Inflammatory macrophage treated with lipopolysaccharide for 4 hours (primary cell): ENCODE measurements around the gene RBM4.
A peak's percentile ranks its signal among the peaks of the same experiment; 100 is the strongest.
"Not testable (repeated sequence)": the region's sequence is repeated elsewhere in the genome, so short reads cannot be mapped to it uniquely, and the experiment has no call there.

Source experiments
- DNase-seq: peaks from one replicate; pipeline ENCODE4 v3.0.0-alpha.2; 2020

The RBM4 gene

GRCh38 chr11:66617155-66617834, 21.2 kb upstream of the RBM4 start:
- DNase-seq, result peak; percentile 91

- peak; percentile 71 for DNase-seq
Observed at GRCh38 chr11:66619080-66619554, 19.4 kb upstream of the RBM4 start.

GRCh38 chr11:66624450-66624849, 14.1 kb upstream of the RBM4 start:
- no peak for DNase-seq

GRCh38 chr11:66625041-66625751, 13.3 kb upstream of the RBM4 start:
- DNase-seq, result no peak

GRCh38 chr11:66625752-66626149, 12.8 kb upstream of the RBM4 start:
- no peak for DNase-seq

- no peak for DNase-seq
Observed at GRCh38 chr11:66626382-66626781, 12.1 kb upstream of the RBM4 start.

- DNase-seq, result no peak
Observed at GRCh38 chr11:66626926-66627325, 11.6 kb upstream of the RBM4 start.

GRCh38 chr11:66628061-66628603, 10.4 kb upstream of the RBM4 start:
- no peak for DNase-seq

DNA sequence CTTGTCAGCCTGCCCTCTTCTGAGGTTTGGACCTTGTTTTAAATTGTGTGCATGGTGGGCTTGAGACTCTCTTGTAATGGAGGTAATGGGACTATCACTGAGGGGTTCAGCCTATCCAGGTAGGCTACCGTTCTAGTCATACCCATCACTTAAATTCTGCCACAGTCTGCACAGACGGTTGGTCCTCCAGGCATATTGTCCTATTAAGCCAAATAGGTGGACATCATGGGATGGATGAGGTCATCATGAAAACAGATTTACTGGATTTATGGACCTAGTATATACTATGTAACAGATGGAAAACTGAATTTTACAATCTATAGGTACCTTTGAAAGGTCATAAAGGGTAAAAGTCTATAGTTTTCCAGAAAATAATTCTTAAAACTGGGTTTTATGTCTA, 9.1 kb upstream of the RBM4 start:
- DNase-seq, result no peak

DNA sequence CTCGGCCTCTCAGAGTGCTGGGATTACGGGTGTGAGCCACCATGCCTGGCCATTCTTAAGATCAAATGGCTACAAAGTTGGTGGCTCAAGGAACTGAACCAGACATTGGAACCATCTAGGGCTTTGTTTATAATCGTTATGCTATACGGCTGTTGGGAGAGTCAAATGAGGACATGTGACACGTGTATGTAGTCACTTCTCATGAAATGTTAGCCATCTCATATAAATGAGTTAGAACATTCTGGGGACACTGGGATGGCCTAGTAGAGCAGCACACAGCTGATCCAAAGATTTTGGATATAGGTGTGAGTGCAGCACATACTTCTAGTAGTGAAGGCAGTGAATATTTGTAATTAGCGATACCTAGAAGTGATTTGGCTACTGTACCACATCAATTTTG, 6.6 kb upstream of the RBM4 start:
- DNase-seq, result no peak

- no peak for DNase-seq
Observed at GRCh38 chr11:66632952-66633351, 5.6 kb upstream of the RBM4 start.

DNA sequence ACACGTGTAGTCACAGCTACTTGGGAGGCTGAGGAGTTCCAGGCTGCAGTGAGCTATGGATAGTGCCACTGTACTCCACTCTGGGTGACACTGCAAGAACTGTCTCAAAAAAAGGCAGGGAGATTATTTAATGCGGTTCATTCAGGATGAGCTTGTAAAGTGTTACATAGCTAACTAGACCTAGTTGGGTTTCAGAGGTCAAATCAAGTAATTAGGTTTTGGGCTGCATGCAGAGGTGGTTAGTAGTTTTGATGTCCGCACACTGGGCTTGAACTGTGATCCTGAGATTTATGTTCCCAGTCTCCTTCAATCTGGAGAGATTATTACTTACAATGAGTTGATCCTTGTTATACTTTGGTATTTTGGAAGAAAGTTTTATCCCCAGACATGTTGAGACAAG, 2.1 kb upstream of the RBM4 start:
- no peak for DNase-seq

DNA sequence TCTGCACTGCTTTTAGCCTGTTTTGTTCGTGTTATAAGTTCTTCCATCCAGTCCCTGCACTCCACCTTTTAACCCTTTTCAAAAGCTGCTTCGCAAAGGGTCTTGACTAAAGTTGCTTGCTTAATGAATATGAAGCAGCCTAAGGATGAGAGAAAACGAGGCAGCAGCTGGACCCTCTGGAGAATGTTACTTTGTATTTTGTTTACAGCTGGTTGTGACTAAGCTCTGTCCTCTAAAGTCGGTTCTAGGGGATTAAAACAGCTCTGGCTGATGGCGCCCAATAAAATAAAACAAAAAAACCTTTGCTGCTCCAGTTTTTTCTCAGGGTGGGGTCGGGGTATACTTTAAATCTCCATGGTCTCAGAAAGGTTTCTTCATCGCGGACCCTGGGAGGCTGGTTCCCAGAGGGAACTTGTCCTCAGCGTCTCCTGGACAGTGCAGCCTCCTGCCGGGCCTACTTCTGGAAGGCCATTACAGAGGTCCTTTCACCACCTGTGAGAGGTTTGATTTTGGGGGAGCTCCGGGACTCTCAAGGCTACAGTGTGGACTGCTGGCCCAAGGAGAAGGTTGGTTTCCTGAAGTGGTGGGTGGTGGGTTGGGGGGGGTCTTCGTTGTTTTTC, 836 bp upstream of the RBM4 start:
- no peak for DNase-seq

DNA sequence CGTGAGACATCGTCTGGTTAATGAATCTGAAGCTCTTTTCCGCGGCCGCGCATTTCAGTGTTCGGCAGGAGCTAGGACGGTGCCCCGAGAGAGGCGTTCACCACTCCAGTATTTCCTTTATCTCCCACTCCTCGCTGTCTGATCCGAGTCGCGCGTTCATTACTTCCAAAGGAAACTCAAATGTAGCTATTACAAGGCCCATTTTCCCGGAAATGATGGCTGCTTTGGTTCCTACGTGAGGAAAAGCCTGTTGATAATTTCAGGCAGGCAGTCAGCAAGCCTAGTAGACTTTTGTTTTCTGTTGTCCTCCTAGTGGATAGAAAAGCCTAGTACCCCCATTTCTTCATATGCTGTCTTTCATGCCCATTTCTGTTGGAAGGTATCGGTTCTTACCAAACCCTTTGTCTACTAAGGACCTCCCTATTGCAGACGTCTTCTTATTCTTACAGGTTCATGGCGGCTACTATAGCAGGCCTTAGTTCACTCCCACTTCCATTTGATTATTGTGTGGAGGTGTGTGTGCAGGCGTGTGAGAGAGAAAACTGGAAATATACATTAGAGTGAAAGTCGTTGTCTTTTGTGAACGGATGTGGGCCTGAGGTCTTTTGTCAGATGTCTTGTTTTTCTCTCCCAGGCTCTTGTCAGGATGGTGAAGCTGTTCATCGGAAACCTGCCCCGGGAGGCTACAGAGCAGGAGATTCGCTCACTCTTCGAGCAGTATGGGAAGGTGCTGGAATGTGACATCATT, 737 bp downstream of the RBM4 start:
- peak; percentile 48 for DNase-seq

DNA sequence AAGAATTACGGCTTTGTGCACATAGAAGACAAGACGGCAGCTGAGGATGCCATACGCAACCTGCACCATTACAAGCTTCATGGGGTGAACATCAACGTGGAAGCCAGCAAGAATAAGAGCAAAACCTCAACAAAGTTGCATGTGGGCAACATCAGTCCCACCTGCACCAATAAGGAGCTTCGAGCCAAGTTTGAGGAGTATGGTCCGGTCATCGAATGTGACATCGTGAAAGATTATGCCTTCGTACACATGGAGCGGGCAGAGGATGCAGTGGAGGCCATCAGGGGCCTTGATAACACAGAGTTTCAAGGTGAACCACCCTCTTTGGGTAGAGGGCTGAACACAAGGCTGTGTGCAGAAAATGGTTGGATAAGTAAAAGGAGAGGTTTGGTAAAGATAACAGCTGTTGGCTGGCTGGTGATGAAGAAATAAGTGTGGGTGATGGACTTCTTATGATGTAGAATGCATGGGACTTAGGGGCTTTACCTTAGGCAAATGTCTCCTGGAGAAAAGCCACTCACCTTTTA, 1.4 kb downstream of the RBM4 start:
- DNase-seq, result not testable (repeated sequence)

GRCh38 chr11:66641834-66642233, 3.3 kb downstream of the RBM4 start:
- DNase-seq, result no peak

- no peak for DNase-seq
Observed at GRCh38 chr11:66643745-66644437, 5.4 kb downstream of the RBM4 start.

DNA sequence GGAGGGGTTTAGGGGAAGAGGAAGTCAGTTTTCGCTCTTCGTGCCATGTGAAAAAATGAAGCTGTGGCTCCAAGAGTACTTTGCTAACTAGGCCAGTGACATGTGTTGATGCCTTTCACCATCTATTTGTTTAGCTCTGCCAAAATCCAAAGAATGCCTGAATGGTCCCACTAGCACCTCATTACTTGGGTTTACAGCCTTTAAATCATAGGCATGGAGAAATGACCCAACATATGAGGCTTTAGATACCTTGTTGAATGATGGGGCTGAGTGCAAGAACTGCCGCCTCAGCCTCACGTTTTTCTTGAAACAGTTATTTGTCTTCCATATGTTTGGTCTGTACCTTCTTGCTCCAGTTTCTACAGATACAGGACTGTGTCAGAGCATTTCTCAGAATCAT, 8.3 kb downstream of the RBM4 start:
- no peak for DNase-seq

- DNase-seq, result no peak
Observed at GRCh38 chr11:66649903-66650302, 11.4 kb downstream of the RBM4 start.

GRCh38 chr11:66651016-66651415, 12.5 kb downstream of the RBM4 start:
- DNase-seq, result peak; percentile 17

GRCh38 chr11:66652651-66653050, 14.1 kb downstream of the RBM4 start:
- no peak for DNase-seq

GRCh38 chr11:66653123-66653522, 14.6 kb downstream of the RBM4 start:
- no peak for DNase-seq
